ENCODE results near the gene ARL15. TPM values are rescaled to one million over a fixed set of nuclear protein-coding genes. Genes with fewer than 3 reads are reported as not detected.

ARL15 gene
- total and polyA plus RNA-seq, 9 of the 15 experiments (the other 6 are each of a cell fraction or from before 2014, with no cell fraction given) = 18.5 to 80.4 (median 57.0) TPM

DNA sequence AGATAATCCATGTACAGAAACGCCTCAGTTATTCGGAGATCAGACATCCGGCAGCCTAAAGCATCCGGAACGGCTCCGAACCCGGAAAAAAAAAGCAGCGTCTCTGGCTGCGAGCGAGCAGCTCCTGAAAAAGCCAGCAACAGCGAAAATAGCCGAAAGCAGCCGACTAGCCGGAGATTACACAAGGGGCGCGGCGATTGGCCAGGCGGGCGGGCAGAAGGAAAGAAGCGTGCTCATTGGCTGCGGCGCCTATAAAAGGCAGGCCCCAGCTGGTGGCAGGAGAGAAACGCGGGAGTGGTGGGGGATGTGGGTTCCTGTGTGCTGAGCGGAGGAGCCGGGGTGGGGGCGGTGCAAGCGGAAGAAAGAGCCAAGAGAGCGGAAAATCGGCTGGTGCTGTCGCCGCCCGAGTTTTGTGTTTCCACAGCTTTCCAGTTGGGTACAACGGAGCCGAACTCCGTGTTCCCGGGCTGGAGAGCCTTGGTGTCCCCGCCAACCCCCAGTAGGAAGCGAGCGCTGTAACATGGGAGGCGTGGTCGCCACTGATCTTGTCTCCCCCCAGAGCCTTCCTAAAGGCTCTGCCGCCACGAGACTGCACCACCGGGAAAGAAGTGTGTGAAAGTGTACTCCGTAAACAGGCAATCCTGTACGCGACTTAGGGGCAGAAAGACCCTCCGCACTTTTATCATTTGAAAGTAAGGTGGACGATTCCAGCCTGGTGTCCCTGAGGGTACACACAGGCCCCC lies at the start of gene ARL15 (continued):
- TF ChIP-seq, protein P1, sequence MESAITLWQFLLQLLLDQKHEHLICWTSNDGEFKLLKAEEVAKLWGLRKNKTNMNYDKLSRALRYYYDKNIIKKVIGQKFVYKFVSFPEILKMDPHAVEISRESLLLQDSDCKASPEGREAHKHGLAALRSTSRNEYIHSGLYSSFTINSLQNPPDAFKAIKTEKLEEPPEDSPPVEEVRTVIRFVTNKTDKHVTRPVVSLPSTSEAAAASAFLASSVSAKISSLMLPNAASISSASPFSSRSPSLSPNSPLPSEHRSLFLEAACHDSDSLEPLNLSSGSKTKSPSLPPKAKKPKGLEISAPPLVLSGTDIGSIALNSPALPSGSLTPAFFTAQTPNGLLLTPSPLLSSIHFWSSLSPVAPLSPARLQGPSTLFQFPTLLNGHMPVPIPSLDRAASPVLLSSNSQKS (CRISPR knock-in tag; IDR thresholded peaks at IDR 0.05) = no peak
- TF ChIP-seq THRAP3 (IDR thresholded peaks at IDR 0.05; ENCODE audit: borderline replicate concordance) (no peak), PTRF (tag; IDR thresholded peaks at IDR 0.05) (no peak), HBP1 (CRISPR knock-in tag; IDR thresholded peaks at IDR 0.05) (peak; percentile 96), CAMTA2 (CRISPR knock-in tag; conservative IDR thresholded peaks at IDR 0.05) (peak; percentile 87; the same call in 1 of the 2 replicates), TBP (optimal IDR thresholded peaks at IDR 0.05; ENCODE audit: low read depth, low read length) (peak; percentile 99), SETDB1 (IDR thresholded peaks at IDR 0.05; ENCODE audit: low read length) (no peak), ZNF324 (CRISPR knock-in tag; IDR thresholded peaks at IDR 0.05) (no peak), ELK1 (CRISPR knock-in tag; IDR thresholded peaks at IDR 0.05) (no peak), ZNF239 (CRISPR knock-in tag; IDR thresholded peaks at IDR 0.05) (no peak), ZNF436 (CRISPR knock-in tag; IDR thresholded peaks at IDR 0.05) (peak; percentile 82), EHMT2 (IDR thresholded peaks at IDR 0.05) (no peak)
- TF ChIP-seq, protein P2, sequence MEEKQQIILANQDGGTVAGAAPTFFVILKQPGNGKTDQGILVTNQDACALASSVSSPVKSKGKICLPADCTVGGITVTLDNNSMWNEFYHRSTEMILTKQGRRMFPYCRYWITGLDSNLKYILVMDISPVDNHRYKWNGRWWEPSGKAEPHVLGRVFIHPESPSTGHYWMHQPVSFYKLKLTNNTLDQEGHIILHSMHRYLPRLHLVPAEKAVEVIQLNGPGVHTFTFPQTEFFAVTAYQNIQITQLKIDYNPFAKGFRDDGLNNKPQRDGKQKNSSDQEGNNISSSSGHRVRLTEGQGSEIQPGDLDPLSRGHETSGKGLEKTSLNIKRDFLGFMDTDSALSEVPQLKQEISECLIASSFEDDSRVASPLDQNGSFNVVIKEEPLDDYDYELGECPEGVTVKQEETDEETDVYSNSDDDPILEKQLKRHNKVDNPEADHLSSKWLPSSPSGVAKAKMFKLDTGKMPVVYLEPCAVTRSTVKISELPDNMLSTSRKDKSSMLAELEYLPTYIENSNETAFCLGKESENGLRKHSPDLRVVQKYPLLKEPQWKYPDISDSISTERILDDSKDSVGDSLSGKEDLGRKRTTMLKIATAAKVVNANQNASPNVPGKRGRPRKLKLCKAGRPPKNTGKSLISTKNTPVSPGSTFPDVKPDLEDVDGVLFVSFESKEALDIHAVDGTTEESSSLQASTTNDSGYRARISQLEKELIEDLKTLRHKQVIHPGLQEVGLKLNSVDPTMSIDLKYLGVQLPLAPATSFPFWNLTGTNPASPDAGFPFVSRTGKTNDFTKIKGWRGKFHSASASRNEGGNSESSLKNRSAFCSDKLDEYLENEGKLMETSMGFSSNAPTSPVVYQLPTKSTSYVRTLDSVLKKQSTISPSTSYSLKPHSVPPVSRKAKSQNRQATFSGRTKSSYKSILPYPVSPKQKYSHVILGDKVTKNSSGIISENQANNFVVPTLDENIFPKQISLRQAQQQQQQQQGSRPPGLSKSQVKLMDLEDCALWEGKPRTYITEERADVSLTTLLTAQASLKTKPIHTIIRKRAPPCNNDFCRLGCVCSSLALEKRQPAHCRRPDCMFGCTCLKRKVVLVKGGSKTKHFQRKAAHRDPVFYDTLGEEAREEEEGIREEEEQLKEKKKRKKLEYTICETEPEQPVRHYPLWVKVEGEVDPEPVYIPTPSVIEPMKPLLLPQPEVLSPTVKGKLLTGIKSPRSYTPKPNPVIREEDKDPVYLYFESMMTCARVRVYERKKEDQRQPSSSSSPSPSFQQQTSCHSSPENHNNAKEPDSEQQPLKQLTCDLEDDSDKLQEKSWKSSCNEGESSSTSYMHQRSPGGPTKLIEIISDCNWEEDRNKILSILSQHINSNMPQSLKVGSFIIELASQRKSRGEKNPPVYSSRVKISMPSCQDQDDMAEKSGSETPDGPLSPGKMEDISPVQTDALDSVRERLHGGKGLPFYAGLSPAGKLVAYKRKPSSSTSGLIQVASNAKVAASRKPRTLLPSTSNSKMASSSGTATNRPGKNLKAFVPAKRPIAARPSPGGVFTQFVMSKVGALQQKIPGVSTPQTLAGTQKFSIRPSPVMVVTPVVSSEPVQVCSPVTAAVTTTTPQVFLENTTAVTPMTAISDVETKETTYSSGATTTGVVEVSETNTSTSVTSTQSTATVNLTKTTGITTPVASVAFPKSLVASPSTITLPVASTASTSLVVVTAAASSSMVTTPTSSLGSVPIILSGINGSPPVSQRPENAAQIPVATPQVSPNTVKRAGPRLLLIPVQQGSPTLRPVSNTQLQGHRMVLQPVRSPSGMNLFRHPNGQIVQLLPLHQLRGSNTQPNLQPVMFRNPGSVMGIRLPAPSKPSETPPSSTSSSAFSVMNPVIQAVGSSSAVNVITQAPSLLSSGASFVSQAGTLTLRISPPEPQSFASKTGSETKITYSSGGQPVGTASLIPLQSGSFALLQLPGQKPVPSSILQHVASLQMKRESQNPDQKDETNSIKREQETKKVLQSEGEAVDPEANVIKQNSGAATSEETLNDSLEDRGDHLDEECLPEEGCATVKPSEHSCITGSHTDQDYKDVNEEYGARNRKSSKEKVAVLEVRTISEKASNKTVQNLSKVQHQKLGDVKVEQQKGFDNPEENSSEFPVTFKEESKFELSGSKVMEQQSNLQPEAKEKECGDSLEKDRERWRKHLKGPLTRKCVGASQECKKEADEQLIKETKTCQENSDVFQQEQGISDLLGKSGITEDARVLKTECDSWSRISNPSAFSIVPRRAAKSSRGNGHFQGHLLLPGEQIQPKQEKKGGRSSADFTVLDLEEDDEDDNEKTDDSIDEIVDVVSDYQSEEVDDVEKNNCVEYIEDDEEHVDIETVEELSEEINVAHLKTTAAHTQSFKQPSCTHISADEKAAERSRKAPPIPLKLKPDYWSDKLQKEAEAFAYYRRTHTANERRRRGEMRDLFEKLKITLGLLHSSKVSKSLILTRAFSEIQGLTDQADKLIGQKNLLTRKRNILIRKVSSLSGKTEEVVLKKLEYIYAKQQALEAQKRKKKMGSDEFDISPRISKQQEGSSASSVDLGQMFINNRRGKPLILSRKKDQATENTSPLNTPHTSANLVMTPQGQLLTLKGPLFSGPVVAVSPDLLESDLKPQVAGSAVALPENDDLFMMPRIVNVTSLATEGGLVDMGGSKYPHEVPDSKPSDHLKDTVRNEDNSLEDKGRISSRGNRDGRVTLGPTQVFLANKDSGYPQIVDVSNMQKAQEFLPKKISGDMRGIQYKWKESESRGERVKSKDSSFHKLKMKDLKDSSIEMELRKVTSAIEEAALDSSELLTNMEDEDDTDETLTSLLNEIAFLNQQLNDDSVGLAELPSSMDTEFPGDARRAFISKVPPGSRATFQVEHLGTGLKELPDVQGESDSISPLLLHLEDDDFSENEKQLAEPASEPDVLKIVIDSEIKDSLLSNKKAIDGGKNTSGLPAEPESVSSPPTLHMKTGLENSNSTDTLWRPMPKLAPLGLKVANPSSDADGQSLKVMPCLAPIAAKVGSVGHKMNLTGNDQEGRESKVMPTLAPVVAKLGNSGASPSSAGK (IDR thresholded peaks at IDR 0.05) = peak; percentile 46; the same call in 1 of the 2 replicates

Data from K562 (cell line).